ENCODE measurements around the gene CLDND1. TPM values are rescaled to one million over a fixed set of nuclear protein-coding genes. Genes with fewer than 3 reads are reported as not detected.

The CLDND1 gene
- total RNA-seq (2021; ENCODE audit: unreplicated experiment) (472 TPM), Bru-seq, nascent RNA (percentile 98 among the genes with signal in this experiment), BruChase-seq, experiment 1, labeled RNA remaining after a 6-hour chase (percentile 99 among the genes with signal in this experiment), BruChase-seq, experiment 2, labeled RNA remaining after a 2-hour chase (percentile 99 among the genes with signal in this experiment)
- 307 and 351 TPM in 2 replicates for polyA plus RNA-seq (2012)
- long read RNA-seq, transcript CLDND1-201 (5 exons, 2,161 nt): major isoform, 200 of 420 reads
- long read RNA-seq, transcript CLDND1-226 (5 exons, 999 nt): minor isoform, 24 of 420 reads
- long read RNA-seq, transcript CLDND1-208 (5 exons, 2,818 nt): minor isoform, 29 of 420 reads
- long read RNA-seq, transcript CLDND1-220 (5 exons, 916 nt): minor isoform, 9 of 420 reads
- long read RNA-seq, partial matches to known transcripts: 70 of 420 reads
- long read RNA-seq, other reads (novel, unspliced or antisense): 50 of 420 reads

GRCh38 chr3:98522544-98523281, at the start of gene CLDND1:
TSS of gene CLDND1 (minus strand) at chr3:98522902. CDS start at chr3:98521424, 1,478 bp downstream.
- peaks cover 34 to 58% of the 10 kb centered on the region in 2 experiments for H3K4me1 ChIP-seq (ENCODE audit: control insufficient read depth in 1 of 2, insufficient read depth in 2 of 2, low read length in 2 of 2)
- intact Hi-C loops (cut with micrococcal nuclease): loop anchor here (5.0 kb wide), 1 partner anchor 65 kb away; no protein-coding TSS in a partner anchor
- H3K4me2 ChIP-seq (ENCODE audit: low read length): peak within 1 kb of the TSS; percentile 87
- peak within 1 kb of the TSS; percentile 67 to 78 for H3K4me3 ChIP-seq (replicated peaks in 1 of 2; ENCODE audit: low read depth in 1 of 2, low read length in 2 of 2)
- no peaks in the 10 kb centered on the region for H3K9me2 ChIP-seq (ENCODE audit: insufficient read depth)
- H3K79me2 ChIP-seq (ENCODE audit: insufficient read depth, low read length): peaks cover 71% of the 10 kb centered on the region
- RAD21 ChIA-PET (ENCODE audit: low non-redundant PET in 1 of 2, low total read pairs in 2 of 2, uncharacterized antibody in 2 of 2, unreplicated experiment in 2 of 2): interaction anchor here (0.9 to 1.3 kb wide), 3 partner anchors 35 to 43 kb away, joined by 3 to 5 read pairs (median 3); no protein-coding TSS in a partner anchor
- TF ChIP-seq SRF (IDR thresholded peaks at IDR 0.05; ENCODE audit: low read depth) (peak; percentile 72; the same call in 1 of the 2 replicates), RAD21 (IDR thresholded peaks at IDR 0.05; ENCODE audit: low read depth) (0 out of 2 replicates have a peak, but pooled peaks have one; percentile 5), ZNF274 (IDR thresholded peaks at IDR 0.05; ENCODE audit: low read depth, low read length) (no peak), ZBTB33 (IDR thresholded peaks at IDR 0.05; ENCODE audit: extremely low read depth, insufficient replicate concordance, low read length) (no peak), EGR1 (IDR thresholded peaks at IDR 0.05; ENCODE audit: low read depth) (peak; percentile 97), SIN3A (IDR thresholded peaks at IDR 0.05; ENCODE audit: low read depth) (peak; percentile 56), POLR2AphosphoS5 (IDR thresholded peaks at IDR 0.05; ENCODE audit: low read depth, low read length) (peak; percentile 97), MAX (IDR thresholded peaks at IDR 0.05) (0 out of 2 replicates have a peak, but pooled peaks have one; percentile 24), REST (IDR thresholded peaks at IDR 0.05; ENCODE audit: low read depth) (no peak), ZFX (IDR thresholded peaks at IDR 0.05) (peak; percentile 94), SP1 (IDR thresholded peaks at IDR 0.05; ENCODE audit: low read depth) (peak; percentile 81; the same call in 1 of the 2 replicates), JUND (IDR thresholded peaks at IDR 0.05) (no peak), CEBPB (IDR thresholded peaks at IDR 0.05; ENCODE audit: low read depth) (no peak; the same call in 1 of the 2 replicates), YY1 (IDR thresholded peaks at IDR 0.05; ENCODE audit: extremely low read depth, insufficient replicate concordance, low read depth, low read length) (peak; percentile 85), POLR2A (IDR thresholded peaks at IDR 0.05; ENCODE audit: borderline replicate concordance, extremely low read depth, insufficient read depth, insufficient read length) (peak; percentile 74), EZH2phosphoT487 (IDR thresholded peaks at IDR 0.05; ENCODE audit: borderline replicate concordance) (no peak), CBX3 (IDR thresholded peaks at IDR 0.05; ENCODE audit: low read depth) (0 out of 2 replicates have a peak, but pooled peaks have one; percentile 73), ELF1 (IDR thresholded peaks at IDR 0.05; ENCODE audit: borderline replicate concordance, low read depth) (peak; percentile 51; the same call in 1 of the 2 replicates), TCF7L2 (IDR thresholded peaks at IDR 0.05; ENCODE audit: borderline replicate concordance, extremely low read depth, insufficient read depth, insufficient read length) (peak; percentile 23)
- H2AFZ ChIP-seq (ENCODE audit: low read depth, low read length, poor library complexity, severe bottlenecking): peak within 1 kb of the TSS; percentile 20
- BruUV-seq (replicated peaks): no TSS peak
- ATAC-seq (peak; percentile 94), DNase-seq (ENCODE audit: low read depth, low spot score) (peak; percentile 97)
- H4K20me1 ChIP-seq (ENCODE audit: insufficient read depth): no peaks in the 10 kb centered on the region
- H3K9ac ChIP-seq (ENCODE audit: low read length): peak within 1 kb of the TSS; percentile 86
- no peaks in the 10 kb centered on the region for H3K9me3 ChIP-seq (ENCODE audit: control insufficient read depth in 1 of 2, insufficient read depth in 1 of 2, low read depth in 1 of 2, low read length in 2 of 2)
- H3K27ac ChIP-seq (ENCODE audit: low read depth, low read length): peak within 1 kb of the TSS; percentile 86
- POLR2A ChIA-PET: interaction anchor here (0.8 to 1.7 kb wide), 17 partner anchors 9 to 117 kb away, joined by 3 to 17 read pairs (median 4); partner anchors contain the start of genes CPOX, GPR15 and OR5K1
- CTCF ChIA-PET: interaction anchor here (0.9 kb wide), 1 partner anchor 10 kb away, joined by 3 read pairs; no protein-coding TSS in a partner anchor
- H3K36me3 ChIP-seq (ENCODE audit: control insufficient read depth in 1 of 2, insufficient read depth in 2 of 2, low read length in 2 of 2): peaks cover 29 to 39% of the 10 kb centered on the region in 2 experiments
- H3K27me3 ChIP-seq (ENCODE audit: insufficient read depth, low read length): no peaks in the 10 kb centered on the region
